ENCODE data around the gene PSD4.
"Not testable (repeated sequence)": the region's sequence is repeated elsewhere in the genome, so short reads cannot be mapped to it uniquely, and the experiment has no call there.

PSD4 gene

GRCh38 chr2:113232123-113232522 lies 58.4 kb downstream of the PSD4 start:
- H3K36me3 Mint-ChIP-seq (ENCODE audit: low read depth) = peaks cover 45% of the 10 kb centered on the region
- peaks cover 45% of the 10 kb centered on the region for H3K4me1 Mint-ChIP-seq
- H3K4me3 Mint-ChIP-seq = no peak overlapping the region
- H3K27me3 Mint-ChIP-seq (ENCODE audit: low read depth) = peaks cover 4% of the 10 kb centered on the region
- TF ChIP-seq CTCF (IDR thresholded peaks at IDR 0.05; ENCODE audit: unreplicated experiment in 3 of 3) = no peak
- peak overlapping the region; percentile 28 to 69 (median 55) for H3K27ac Mint-ChIP-seq
- no peaks in the 10 kb centered on the region for H3K9me3 Mint-ChIP-seq

GRCh38 chr2:113232740-113233139 lies 59.0 kb downstream of the PSD4 start:
- H3K27me3 Mint-ChIP-seq (ENCODE audit: low read depth) = peaks cover 4% of the 10 kb centered on the region
- no peak for TF ChIP-seq CTCF (IDR thresholded peaks at IDR 0.05; ENCODE audit: unreplicated experiment in 3 of 3)
- H3K36me3 Mint-ChIP-seq (ENCODE audit: low read depth) = peaks cover 48% of the 10 kb centered on the region
- H3K27ac Mint-ChIP-seq = peak overlapping the region; percentile 28 to 69 (median 55)
- H3K9me3 Mint-ChIP-seq = peaks cover 2% of the 10 kb centered on the region
- H3K4me3 Mint-ChIP-seq = no peak overlapping the region
- H3K4me1 Mint-ChIP-seq = peaks cover 41% of the 10 kb centered on the region

GRCh38 chr2:113233593-113234550 lies 60.1 kb downstream of the PSD4 start:
- Mint-ChIP-seq H3K9me3 (peaks cover 2% of the 10 kb centered on the region), H3K36me3 (ENCODE audit: low read depth) (peaks cover 44% of the 10 kb centered on the region), H3K4me3 (no peak overlapping the region), H3K27ac (peak overlapping the region; percentile 45 to 90 (median 89)), H3K27me3 (ENCODE audit: low read depth) (peaks cover 4% of the 10 kb centered on the region), H3K4me1 (peaks cover 37% of the 10 kb centered on the region)
- peak in 2 of 3 experiments; percentile 34 to 38 for TF ChIP-seq CTCF (IDR thresholded peaks at IDR 0.05; ENCODE audit: unreplicated experiment in 3 of 3)

- peaks cover 4% of the 10 kb centered on the region for H3K27me3 Mint-ChIP-seq (ENCODE audit: low read depth)
- peaks cover 49% of the 10 kb centered on the region for H3K36me3 Mint-ChIP-seq (ENCODE audit: low read depth)
- peaks cover 2% of the 10 kb centered on the region for H3K9me3 Mint-ChIP-seq
- peak overlapping the region in 2 of 3 experiments; percentile 60 to 90 for H3K27ac Mint-ChIP-seq
- H3K4me3 Mint-ChIP-seq = no peak overlapping the region
- TF ChIP-seq CTCF (IDR thresholded peaks at IDR 0.05; ENCODE audit: unreplicated experiment in 3 of 3) = no peak
- H3K4me1 Mint-ChIP-seq = peaks cover 31% of the 10 kb centered on the region
Measured at GRCh38 chr2:113234721-113235346, 61.1 kb downstream of the PSD4 start.

- Mint-ChIP-seq H3K36me3 (ENCODE audit: low read depth) (peaks cover 52% of the 10 kb centered on the region), H3K4me1 (peaks cover 35% of the 10 kb centered on the region), H3K4me3 (peak overlapping the region in 2 of 3 experiments; percentile 59 to 61), H3K27ac (peak overlapping the region in 2 of 3 experiments; percentile 87 to 90)
- H3K9me3 Mint-ChIP-seq; H3K27me3 Mint-ChIP-seq (ENCODE audit: low read depth): not testable (repeated sequence)
Measured at GRCh38 chr2:113235347-113236226, 61.8 kb downstream of the PSD4 start.

Measured in nephron (organoid).